Right ventricle myocardium superior (tissue), 1 donor: ENCODE measurements around the gene GPR65. TPM values are rescaled to one million over a fixed set of nuclear protein-coding genes. Genes with fewer than 3 reads are reported as not detected.

Source experiments
- total RNA-seq: library from RNA; stranded (reverse); fragmentation: NEBNext Ultra II Directional; extraction: Animal tissue kit (Norgen Biotek cat#: 25700); gene quantifications from one replicate; pipeline ENCODE4 v1.2.1, GENCODE V29; 2021
- donor health status: DM: no; HTN: yes; CAD: no; lungs with severe emphysema.

GPR65 gene
- total RNA-seq, 1 donor from 2014 or later = 0.38 TPM

Other genes starting within 250 kb of the GPR65 start
- gene GALC, start 12.0 kb upstream of the GPR65 start, total RNA-seq = 12.0 TPM